NCI-H2029 treated with DMSO at 0.1 percent for 48 hours (cell line): ENCODE data around the gene SIRPD.

Experiments used
- DNase-seq: peaks from one replicate; lab custom pipeline; 2025; lab: John Stamatoyannopoulos, UW

SIRPD gene

DNA sequence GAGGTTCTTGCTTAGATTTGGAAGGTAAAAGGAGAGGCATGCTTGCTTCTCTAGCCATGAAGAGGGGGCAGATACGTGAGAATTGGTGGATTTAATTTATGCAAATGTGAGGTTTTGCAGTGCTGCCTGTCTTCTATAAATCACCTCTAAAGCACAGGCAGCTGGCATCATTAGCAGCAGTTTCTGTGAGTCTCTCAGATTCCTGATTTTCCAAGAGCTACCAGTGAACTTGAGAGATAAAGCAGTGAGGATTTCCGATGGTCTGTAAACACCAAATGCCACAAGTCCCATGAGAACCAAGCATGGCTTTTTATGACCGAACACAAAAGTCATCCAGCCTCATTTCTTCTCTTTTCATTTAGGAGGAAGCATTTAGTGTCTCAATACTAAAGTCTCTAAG is 63.1 kb downstream of the SIRPD start:
- no peak for DNase-seq

DNA sequence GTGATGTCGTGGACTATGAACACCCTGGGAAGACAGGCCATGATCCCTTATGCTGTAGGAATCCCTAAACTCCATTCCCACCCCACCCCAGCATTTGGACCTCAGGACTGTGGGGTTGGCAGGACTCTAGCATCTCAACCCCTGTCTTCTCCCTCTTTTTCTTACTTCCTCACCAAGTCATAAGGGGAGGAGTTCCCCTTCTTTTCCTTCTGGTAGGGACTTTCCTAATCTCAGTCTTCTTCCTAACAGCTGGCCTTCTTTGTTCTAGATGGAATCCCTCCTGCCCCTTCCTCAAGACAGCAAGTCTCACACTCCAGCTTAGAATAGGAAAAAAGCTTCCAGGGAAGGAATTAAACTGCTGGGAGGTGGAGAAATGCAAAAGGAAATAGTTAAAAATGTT is 64.0 kb downstream of the SIRPD start:
- no peak for DNase-seq

- DNase-seq: no peak
These were observed 65.5 kb downstream of the SIRPD start for GRCh38 chr20:1491860-1492642.

- no peak for DNase-seq
These were observed 66.1 kb downstream of the SIRPD start, which contains the start of gene SIRPB2 for GRCh38 chr20:1491281-1491840. Gene SIRPB2 (minus strand): TSS chr20:1491420. CDS start chr20:1491359, 61 bp downstream.

- DNase-seq: no peak
These were observed 66.8 kb downstream of the SIRPD start for GRCh38 chr20:1490643-1491195.

DNA sequence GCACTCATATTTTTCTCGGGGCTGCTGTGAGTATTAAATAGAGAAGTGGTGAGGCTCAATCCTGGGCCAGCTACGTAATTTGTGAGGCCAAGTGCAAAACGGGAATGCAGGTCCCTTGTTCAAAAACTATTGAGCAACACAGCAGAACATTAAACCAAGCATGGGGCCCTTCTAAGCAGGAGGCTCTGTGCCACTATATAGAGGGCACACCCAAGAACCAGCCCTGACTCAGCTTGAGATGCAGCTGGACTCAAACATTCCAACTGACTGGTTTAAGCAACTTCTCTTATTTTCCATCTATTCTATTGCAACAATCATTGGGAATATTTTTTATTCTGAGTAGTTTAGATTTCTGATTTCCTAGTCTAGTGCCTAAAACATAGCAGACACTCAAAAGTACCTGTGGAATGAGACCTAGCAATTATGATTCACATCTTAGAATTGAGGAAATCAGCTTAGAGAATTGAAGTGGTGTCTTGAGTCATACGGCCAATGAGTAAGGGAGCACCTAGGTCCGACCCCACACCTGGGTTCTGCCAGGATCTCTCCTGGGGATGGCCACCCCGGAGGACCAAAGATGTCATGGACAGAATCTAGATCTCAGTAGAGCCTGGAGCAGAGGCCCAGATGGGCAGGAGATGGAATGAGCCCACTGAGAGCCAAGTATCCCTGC is 67.6 kb downstream of the SIRPD start:
- no peak for DNase-seq

DNA sequence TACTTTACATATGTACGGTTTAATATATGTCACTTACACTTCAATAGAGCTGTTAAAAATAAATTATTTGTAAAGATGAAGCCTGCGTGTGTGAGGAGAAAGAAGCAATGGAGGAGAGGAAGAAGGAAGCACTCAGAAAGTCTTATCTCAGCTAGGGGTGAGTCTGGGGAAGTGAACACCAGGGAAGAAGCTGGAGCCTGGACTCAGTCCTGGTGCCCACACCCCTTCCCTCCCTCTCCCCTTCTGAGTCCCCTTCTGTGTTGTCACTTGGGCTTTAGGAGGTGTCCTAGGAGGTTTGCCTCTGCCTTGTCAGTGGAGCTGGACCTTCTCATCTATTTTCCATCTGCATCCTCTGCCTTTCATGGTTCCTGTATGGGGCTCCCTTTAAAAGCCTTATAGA is 68.2 kb downstream of the SIRPD start:
- DNase-seq: no peak

DNA sequence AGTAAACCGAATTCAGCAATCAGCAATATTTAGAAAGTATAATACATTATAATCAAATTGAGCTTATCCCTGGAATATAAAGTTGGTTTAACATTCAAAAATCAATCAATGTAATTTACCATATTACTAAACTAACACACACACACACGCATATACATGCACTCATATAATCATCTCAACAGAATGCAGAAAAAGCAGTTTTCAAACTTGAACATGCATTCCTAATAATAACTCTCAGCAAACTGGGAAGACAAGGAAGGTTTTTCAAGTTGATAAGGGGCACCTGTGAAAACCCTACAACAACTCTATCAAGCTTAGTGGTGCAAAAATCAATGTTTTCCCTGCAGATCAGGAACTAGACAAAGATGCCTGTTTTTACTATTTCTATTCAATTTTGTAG is 70.9 kb downstream of the SIRPD start:
- no peak for DNase-seq

DNA sequence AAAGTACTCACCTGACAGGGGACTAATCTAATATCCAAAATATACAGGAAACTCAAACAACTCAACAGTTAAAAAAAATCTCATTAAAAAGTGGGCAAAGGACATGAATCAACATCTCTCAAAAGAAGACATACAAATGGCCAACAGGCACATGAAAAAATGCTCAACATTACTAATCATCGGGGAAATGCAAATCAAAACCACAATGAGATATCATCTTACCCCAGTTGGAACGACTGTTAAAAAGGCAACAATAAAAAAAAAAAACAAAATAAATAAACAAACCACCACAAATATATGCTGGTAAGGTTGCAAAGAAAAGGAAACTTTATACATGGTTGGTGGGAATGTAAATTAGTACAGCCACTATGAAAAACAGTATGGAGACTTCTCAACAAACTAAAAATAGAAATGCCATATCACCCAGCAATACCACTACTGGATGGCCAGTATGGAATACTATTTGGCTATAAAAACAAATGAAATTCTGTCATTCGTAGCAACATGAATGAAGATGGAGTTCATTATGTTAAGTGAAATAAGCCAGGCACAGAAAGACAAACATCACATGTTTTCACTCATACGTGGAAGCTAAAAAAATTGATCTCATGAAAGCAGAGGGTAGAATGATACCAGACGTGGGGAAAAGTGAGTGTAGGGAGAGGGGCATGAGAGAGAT is 72.9 kb downstream of the SIRPD start:
- DNase-seq: no peak
